Suprapubic skin (tissue), 4 donors: ENCODE results near the gene GJC1. TPM values are rescaled to one million over a fixed set of nuclear protein-coding genes. Genes with fewer than 3 reads are reported as not detected.

Experiments used
- DNase-seq, 2 donors: peaks; one replicate each; pipeline ENCODE4 v3.0.0-alpha.2; 2019; ENCODE audit warnings: low spot score in 2 of 2
- H3K27ac ChIP-seq: fragments of 200-600 bp; sonication (generic); one replicate; pipeline ENCODE4 v1.5.1; 2019
- H3K27me3 ChIP-seq: fragments of 200-600 bp; sonication (generic); one replicate; pipeline ENCODE4 v1.5.1; 2019
- H3K36me3 ChIP-seq: fragments of 200-600 bp; sonication (generic); one replicate; pipeline ENCODE4 v1.5.1; 2019
- H3K4me1 ChIP-seq: fragments of 200-600 bp; sonication (generic); one replicate; pipeline ENCODE4 v1.5.1; 2019
- H3K4me3 ChIP-seq: fragments of 200-600 bp; sonication (generic); one replicate; pipeline ENCODE4 v1.5.1; 2019; ENCODE audit warnings: mild to moderate bottlenecking
- H3K9me3 ChIP-seq: fragments of 200-600 bp; sonication (generic); one replicate; pipeline ENCODE4 v1.5.1; 2019
- EP300 ChIP-seq: sonication (generic); formaldehyde crosslinking; IDR thresholded peaks from one replicate; pipeline ENCODE4 v1.6.1; 2017; ENCODE audit warnings: antibody characterized with exemption
- POLR2A ChIP-seq, 2 donors: fragments of 450-650 bp; IDR thresholded peaks; one replicate each; pipeline ENCODE4 v1.6.1; 2017; ENCODE audit warnings: antibody characterized with exemption in 2 of 2, mild to moderate bottlenecking in 2 of 2, moderate library complexity in 2 of 2
- POLR2AphosphoS5 ChIP-seq, 3 donors: sonication (generic); formaldehyde crosslinking; IDR thresholded peaks; one replicate each; pipeline ENCODE4 v1.6.1; 2017; ENCODE audit warnings: antibody characterized with exemption in 3 of 3
- WGBS: methylation state at CpG from one replicate; pipeline ENCODE4 v1.1.5; 2018; 5-methylcytosine and 5-hydroxymethylcytosine counted together
- total RNA-seq, 4 donors: library from RNA; depleted of rRNA; stranded (reverse); fragments of >200 nt; gene quantifications; one replicate each; pipeline ENCODE4 v1.1.0, GENCODE V29; 2016
- TF ChIP-seq, protein P1 (sequence below), 2 donors: fragments of 200-600 bp in 1 of 2; fragments of 450-650 bp in 1 of 2; sonication (generic) in 1 of 2; IDR thresholded peaks; one replicate each; pipeline ENCODE4 v1.5.1; 2016 to 2019; ENCODE audit warnings: antibody characterized with exemption in 2 of 2, mild to moderate bottlenecking in 1 of 2, moderate library complexity in 1 of 2

The GJC1 gene
- total RNA-seq, 4 donors from 2014 or later = 1.1 to 7.8 (median 1.9) TPM

DNA sequence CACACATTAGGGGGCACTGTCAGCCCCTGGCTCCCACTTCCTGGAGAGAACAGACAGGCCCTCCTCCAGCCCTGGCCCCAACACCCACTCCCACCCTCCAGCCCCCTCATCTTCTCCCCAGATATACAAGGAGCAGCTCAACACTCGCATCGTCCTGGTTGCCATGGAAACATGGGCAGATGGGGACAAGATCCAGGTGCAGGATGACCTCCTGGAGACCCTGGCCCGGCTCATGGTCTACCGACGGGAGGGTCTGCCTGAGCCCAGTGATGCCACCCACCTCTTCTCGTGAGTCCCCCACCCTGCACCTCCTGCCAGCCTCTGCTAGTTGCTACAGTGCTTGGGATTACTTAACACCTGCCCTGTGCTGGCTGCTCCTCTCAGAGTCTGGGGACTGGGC, 56.9 kb downstream of the GJC1 start:
- no peak for DNase-seq
- Histone ChIP-seq H3K9me3 (no peaks in the 10 kb centered on the region), H3K4me3 (no peak overlapping the region), H3K27ac (no peak overlapping the region), H3K27me3 (peaks cover 30% of the 10 kb centered on the region), H3K4me1 (peaks cover 20% of the 10 kb centered on the region), H3K36me3 (no peaks in the 10 kb centered on the region)
- WGBS = 59% methylated on average over 6 of the region's 6 CpGs
- TF ChIP-seq EP300 (no peak), POLR2A (IDR thresholded peaks at IDR 0.05) (no peak)

DNA sequence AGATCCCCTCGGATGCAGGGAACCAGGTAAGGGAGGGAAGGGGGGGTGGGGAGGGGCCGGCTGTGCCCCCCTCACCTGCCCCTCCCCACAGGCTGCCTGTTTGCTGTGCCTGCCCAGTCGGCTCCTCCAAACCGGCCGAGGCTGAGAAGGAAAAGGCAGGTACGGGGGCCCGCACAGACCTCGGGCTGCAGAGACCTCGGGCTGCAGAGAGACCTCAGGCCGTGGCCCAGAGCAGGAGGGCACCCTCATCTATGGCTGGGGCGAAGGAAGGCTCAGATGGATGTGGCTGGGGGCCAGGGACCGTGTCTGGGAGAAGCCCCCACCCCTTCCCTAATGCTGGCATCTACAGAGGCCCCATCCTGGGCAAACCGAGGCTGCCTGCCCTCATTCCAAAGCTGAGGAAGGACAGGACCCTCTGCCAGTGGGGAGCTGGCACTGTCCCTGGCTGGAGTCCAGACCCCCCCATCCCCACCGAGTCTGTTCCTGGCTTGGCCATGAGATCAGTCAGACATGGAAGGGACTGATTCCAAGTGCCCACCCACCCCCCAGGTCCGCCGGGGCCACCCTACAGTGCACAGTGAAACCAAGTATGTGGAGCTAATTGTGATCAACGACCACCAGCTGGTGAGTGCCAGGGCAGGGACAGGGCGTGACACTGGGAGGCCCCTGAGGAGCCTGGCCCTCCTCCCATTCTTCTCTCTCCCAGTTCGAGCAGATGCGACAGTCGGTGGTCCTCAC, 57.6 kb downstream of the GJC1 start:
- WGBS = 53% methylated on average over 9 of the region's 21 CpGs
- no peak overlapping the region for H3K27ac ChIP-seq
- no peaks in the 10 kb centered on the region for H3K9me3 ChIP-seq
- peaks cover 20% of the 10 kb centered on the region for H3K4me1 ChIP-seq
- DNase-seq = no peak
- no peaks in the 10 kb centered on the region for H3K36me3 ChIP-seq
- TF ChIP-seq, protein P1, sequence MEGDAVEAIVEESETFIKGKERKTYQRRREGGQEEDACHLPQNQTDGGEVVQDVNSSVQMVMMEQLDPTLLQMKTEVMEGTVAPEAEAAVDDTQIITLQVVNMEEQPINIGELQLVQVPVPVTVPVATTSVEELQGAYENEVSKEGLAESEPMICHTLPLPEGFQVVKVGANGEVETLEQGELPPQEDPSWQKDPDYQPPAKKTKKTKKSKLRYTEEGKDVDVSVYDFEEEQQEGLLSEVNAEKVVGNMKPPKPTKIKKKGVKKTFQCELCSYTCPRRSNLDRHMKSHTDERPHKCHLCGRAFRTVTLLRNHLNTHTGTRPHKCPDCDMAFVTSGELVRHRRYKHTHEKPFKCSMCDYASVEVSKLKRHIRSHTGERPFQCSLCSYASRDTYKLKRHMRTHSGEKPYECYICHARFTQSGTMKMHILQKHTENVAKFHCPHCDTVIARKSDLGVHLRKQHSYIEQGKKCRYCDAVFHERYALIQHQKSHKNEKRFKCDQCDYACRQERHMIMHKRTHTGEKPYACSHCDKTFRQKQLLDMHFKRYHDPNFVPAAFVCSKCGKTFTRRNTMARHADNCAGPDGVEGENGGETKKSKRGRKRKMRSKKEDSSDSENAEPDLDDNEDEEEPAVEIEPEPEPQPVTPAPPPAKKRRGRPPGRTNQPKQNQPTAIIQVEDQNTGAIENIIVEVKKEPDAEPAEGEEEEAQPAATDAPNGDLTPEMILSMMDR (IDR thresholded peaks at IDR 0.05) = no peak
- H3K4me3 ChIP-seq = no peak overlapping the region
- peaks cover 36% of the 10 kb centered on the region for H3K27me3 ChIP-seq

DNA sequence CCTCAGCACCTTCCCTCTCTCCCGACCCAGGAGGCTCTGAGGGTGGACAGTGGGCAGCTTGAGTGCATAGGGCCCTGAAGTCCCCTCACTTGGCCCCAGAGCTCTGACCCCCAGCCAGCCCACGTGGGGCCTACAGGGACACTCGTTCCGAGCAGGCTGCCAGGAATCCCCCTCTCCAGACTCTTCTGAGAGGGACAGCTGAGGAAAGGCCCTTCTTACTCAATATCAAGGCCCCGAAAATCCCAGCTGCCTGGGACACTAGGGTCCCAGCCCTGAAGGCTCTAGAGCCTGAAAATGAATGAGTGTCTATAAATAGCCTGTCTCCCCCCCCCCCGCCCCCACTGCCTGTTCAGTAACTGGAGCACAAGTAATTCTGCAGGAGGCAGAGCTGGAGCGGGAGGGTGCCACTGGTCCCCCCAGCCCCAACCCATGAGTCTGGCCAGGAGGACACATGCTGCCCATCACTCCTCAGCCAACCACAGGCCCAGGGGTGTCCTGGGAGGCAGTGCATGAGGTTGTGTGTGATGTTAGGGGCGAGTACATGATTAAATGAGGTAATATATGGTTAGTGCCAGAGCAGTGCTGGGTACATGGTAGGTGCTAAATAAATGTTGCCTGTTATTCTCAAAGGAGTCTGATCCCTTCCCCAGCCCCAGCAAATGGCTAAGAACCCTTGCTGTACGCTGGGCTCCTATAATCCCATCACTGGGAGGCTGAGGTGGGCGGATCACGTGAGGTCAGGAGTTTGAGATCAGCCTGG, 59.7 kb downstream of the GJC1 start:
- Histone ChIP-seq H3K36me3 (no peaks in the 10 kb centered on the region), H3K27ac (no peak overlapping the region), H3K4me1 (peaks cover 10% of the 10 kb centered on the region), H3K9me3 (no peaks in the 10 kb centered on the region), H3K4me3 (no peak overlapping the region), H3K27me3 (peaks cover 38% of the 10 kb centered on the region)
- DNase-seq = no peak
- TF ChIP-seq POLR2A (IDR thresholded peaks at IDR 0.05) (no peak), EP300 (no peak), POLR2AphosphoS5 (IDR thresholded peaks at IDR 0.05) (no peak)
- TF ChIP-seq, protein P1 (IDR thresholded peaks at IDR 0.05) = no peak
- 80% methylated on average over 9 of the region's 11 CpGs for WGBS

DNA sequence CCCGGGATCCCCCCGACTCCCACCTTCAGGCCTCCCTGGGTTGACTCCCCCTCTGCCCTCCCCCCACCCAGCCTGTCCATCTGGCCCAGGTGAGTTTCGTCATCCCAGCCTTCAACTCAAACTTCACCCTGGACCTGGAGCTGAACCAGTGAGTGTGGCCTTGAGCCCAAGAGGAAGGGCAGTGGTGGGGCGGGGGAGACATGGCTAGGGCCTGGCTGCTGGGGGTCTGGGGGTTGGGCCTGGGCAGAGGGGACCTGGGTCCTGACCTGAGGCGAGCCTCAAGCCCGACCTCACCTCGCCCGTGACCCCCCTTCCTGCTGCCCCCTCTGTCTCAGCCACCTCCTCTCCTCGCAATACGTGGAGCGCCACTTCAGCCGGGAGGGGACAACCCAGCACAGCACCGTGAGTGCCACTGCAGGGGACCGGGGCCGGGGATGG, 60.4 kb downstream of the GJC1 start:
- no peak for DNase-seq
- 83% methylated on average over 12 of the region's 15 CpGs for whole genome bisulfite sequencing
- Histone ChIP-seq H3K27ac (no peak overlapping the region), H3K4me1 (peaks cover 3% of the 10 kb centered on the region), H3K4me3 (no peak overlapping the region), H3K36me3 (no peaks in the 10 kb centered on the region), H3K27me3 (peaks cover 38% of the 10 kb centered on the region), H3K9me3 (no peaks in the 10 kb centered on the region)
- no peak for TF ChIP-seq POLR2AphosphoS5 (IDR thresholded peaks at IDR 0.05)
- TF ChIP-seq, protein P1 (IDR thresholded peaks at IDR 0.05) = no peak
- no peak for TF ChIP-seq EP300
- TF ChIP-seq POLR2A (IDR thresholded peaks at IDR 0.05) = no peak

DNA sequence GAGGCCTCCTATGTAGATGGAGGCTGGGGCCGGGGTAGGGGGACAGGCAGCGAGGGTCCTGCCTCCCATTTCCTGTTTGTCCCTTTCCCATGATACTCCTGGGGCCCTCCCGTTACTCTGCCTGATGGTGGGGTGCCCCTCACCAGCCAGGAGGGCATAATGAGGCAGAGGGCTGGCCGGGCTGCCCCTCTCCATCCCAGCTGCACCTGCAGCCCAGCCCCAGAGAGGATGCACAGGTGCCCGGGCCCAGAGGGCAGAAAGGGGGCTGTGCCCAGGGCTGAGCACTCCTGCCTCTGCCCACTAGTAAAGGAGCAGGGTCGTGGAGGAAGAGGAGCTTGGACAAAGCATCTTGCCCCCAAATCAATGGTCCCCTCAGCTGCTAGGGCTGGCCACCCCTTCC, 60.9 kb downstream of the GJC1 start:
- H3K4me1 ChIP-seq = no peaks in the 10 kb centered on the region
- no peak overlapping the region for H3K4me3 ChIP-seq
- H3K27ac ChIP-seq = no peak overlapping the region
- H3K27me3 ChIP-seq = peaks cover 35% of the 10 kb centered on the region
- no peak for DNase-seq
- no peaks in the 10 kb centered on the region for H3K36me3 ChIP-seq
- no CpG with 5 or more reads among the region's 6 CpGs for WGBS
- TF ChIP-seq POLR2AphosphoS5 (IDR thresholded peaks at IDR 0.05) (no peak), POLR2A (IDR thresholded peaks at IDR 0.05) (no peak), EP300 (no peak)
- TF ChIP-seq, protein P1 (IDR thresholded peaks at IDR 0.05) = no peak
- no peaks in the 10 kb centered on the region for H3K9me3 ChIP-seq
